Measurements from ENCODE around the gene ACAN. TPM values are rescaled to one million over a fixed set of nuclear protein-coding genes. Genes with fewer than 3 reads are reported as not detected.

Gene ACAN
- total and polyA plus RNA-seq, 10 of the 15 experiments (the other 5 are each of a cell fraction or from before 2014, with no cell fraction given): not detected

GRCh38 chr15:88803920-88804247 is 648 bp downstream of the ACAN start (continued):
- TF ChIP-seq PBX3 (IDR thresholded peaks at IDR 0.05; ENCODE audit: insufficient replicate concordance, low read depth, low read length) (no peak), SUZ12 (IDR thresholded peaks at IDR 0.05; ENCODE audit: unreplicated experiment) (no peak), ZNF207 (IDR thresholded peaks at IDR 0.05; ENCODE audit: borderline replicate concordance) (no peak)

GRCh38 chr15:88804257-88804656 is 1.0 kb downstream of the ACAN start:
- peaks cover 2 to 13% of the 10 kb centered on the region in 2 experiments; a peak in 3 of 4 replicates for H3K27me3 ChIP-seq (replicated peaks in 1 of 2; ENCODE audit: control insufficient read depth in 2 of 2, insufficient read depth in 2 of 2, low read length in 1 of 2)
- POLR2A ChIA-PET: no interaction called here
- no peaks in the 10 kb centered on the region for H3K36me3 ChIP-seq (ENCODE audit: control insufficient read depth in 2 of 2, insufficient read depth in 2 of 2, low read length in 1 of 2)
- no peaks in the 10 kb centered on the region for H3K79me2 ChIP-seq (ENCODE audit: control insufficient read depth, insufficient read depth, low read length)
- intact Hi-C loops (cut with micrococcal nuclease; ENCODE audit: unreplicated experiment) (no loop called here), in situ Hi-C loops (cut with MboI) (no loop called here)
- RAD21 ChIA-PET (ENCODE audit: unreplicated experiment): no interaction called here
- SMC1A ChIA-PET (ENCODE audit: uncharacterized antibody, unreplicated experiment): no interaction called here
- no peaks in the 10 kb centered on the region for H3K4me1 ChIP-seq (ENCODE audit: control insufficient read depth, insufficient read depth, low read length)
- CTCF ChIA-PET: no interaction called here
- ATAC-seq: no peak
- no peak for FAIRE-seq
- no peak overlapping the region for H3K4me3 ChIP-seq
- no peak for DNase-seq (ENCODE audit: low read depth, low spot score)
- H3K27ac ChIP-seq (ENCODE audit: control insufficient read depth, insufficient read depth): no peak overlapping the region
- BruUV-seq (replicated peaks): no TSS peak
- H2AFZ ChIP-seq (ENCODE audit: control insufficient read depth, low read depth, low read length): no peak overlapping the region
- WGBS (ENCODE audit: insufficient coverage, insufficient replicate concordance, low lambda C conversion rate, missing lambda C conversion rate): 10% methylated on average over 10 of the region's 10 CpGs
- no peak overlapping the region for H3K9ac ChIP-seq (ENCODE audit: control insufficient read depth, insufficient read depth, low read length)
- H3K4me2 ChIP-seq (ENCODE audit: control insufficient read depth, insufficient read depth): no peak overlapping the region
- no peaks in the 10 kb centered on the region for H4K20me1 ChIP-seq (ENCODE audit: control insufficient read depth, insufficient read depth)
- no peaks in the 10 kb centered on the region for H3K9me3 ChIP-seq (replicated peaks; ENCODE audit: control insufficient read depth, insufficient read depth, low read length)
- TF ChIP-seq TCF3 (IDR thresholded peaks at IDR 0.05; ENCODE audit: borderline replicate concordance, insufficient read depth, low read depth, low read length) (no peak), NFXL1 (IDR thresholded peaks at IDR 0.05; ENCODE audit: borderline replicate concordance) (no peak), TCF7 (IDR thresholded peaks at IDR 0.05; ENCODE audit: borderline replicate concordance) (no peak), IKZF2 (IDR thresholded peaks at IDR 0.05) (no peak), ATF2 (IDR thresholded peaks at IDR 0.05; ENCODE audit: low read length) (no peak), RBBP5 (conservative IDR thresholded peaks at IDR 0.05) (no peak), SIX5 (IDR thresholded peaks at IDR 0.05; ENCODE audit: low read depth, low read length, severe bottlenecking) (no peak), REST (IDR thresholded peaks at IDR 0.05; ENCODE audit: low read depth, low read length) (no peak), BMI1 (IDR thresholded peaks at IDR 0.05; ENCODE audit: borderline replicate concordance) (no peak), BHLHE40 (IDR thresholded peaks at IDR 0.05; ENCODE audit: borderline replicate concordance in 1 of 2, low read depth in 2 of 2, low read length in 1 of 2) (no peak), YBX1 (IDR thresholded peaks at IDR 0.05) (no peak), SMC3 (IDR thresholded peaks at IDR 0.05; ENCODE audit: borderline replicate concordance, low read length) (no peak), CTCF (IDR thresholded peaks at IDR 0.05 in 2 of 3, conservative IDR thresholded peaks at IDR 0.05 in 1 of 3; ENCODE audit: control insufficient read depth in 2 of 3, extremely low read depth in 1 of 3, insufficient read depth in 1 of 3, low read depth in 3 of 3, low read length in 3 of 3) (no peak)

All from GM12878 (cell line).